Measurements from ENCODE around the gene CAMK2B.

CAMK2B gene

DNA sequence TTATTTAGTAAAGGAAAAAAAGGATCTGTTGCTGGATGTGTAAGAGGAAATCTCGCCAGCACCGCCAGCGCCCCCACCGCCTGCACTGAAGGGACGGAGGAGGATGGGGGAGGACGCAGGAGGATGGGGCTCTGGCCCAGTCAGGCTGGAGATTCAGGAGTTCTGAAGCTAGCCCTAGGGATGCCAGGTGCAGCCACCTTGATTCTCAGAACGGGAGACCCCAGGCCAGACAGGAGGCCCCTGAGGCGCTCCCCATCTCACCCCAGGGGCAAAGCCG is 1.3 kb downstream of the CAMK2B start:
- Mint-ChIP-seq H3K4me1 (ENCODE audit: low read depth) (peaks cover 6% of the 10 kb centered on the region), H3K9me3 (no peaks in the 10 kb centered on the region), H3K4me3 (no peak overlapping the region), H3K36me3 (ENCODE audit: low read depth) (no peaks in the 10 kb centered on the region), H3K27me3 (peaks cover 50% of the 10 kb centered on the region), H3K27ac (no peak overlapping the region)
- intact Hi-C loops (cut with micrococcal nuclease), result no loop called here

DNA sequence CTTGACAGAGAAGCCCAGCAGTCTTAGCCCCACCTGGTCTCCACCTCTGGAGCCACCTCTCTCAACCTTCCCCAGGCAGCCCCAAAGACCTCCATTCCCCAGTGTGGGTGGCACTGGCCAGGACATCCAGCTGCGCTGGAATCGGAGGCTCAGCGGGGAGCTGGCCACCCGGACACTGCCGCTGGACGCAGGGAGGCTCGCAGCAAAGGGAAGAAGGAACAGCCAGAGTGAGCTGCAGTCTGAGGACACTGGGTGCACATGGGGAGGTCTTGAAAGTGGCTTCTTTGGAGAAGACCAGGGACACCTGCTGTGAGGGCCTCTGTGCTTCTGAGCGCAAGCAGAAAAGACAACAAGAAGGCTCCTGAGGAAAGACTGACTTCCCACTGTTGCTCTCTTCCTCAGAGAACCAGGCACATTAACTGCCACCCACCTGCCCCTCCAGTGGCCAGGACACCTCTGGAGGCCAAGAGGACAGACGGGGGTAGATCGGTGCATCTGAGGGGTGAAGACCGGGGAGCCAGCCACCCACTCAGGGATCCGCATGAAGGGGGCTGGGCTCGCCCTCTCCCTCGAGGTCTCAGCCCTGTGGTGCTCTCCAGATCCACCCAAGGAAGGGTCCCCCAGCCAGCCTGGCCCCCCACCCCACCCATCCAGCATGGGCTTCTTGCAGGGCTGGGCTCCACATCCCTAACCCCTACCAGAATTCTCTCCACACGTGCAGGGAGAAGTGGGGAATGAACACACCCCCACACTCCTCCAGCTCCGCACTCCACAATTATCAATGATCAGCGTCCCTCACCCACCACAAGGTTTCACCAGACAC is 1.8 kb downstream of the CAMK2B start:
- intact Hi-C loops (cut with micrococcal nuclease), result no loop called here
- Mint-ChIP-seq H3K9me3 (no peaks in the 10 kb centered on the region), H3K27ac (no peak overlapping the region), H3K4me1 (ENCODE audit: low read depth) (peaks cover 6% of the 10 kb centered on the region), H3K36me3 (ENCODE audit: low read depth) (no peaks in the 10 kb centered on the region), H3K4me3 (no peak overlapping the region), H3K27me3 (peaks cover 50% of the 10 kb centered on the region)

DNA sequence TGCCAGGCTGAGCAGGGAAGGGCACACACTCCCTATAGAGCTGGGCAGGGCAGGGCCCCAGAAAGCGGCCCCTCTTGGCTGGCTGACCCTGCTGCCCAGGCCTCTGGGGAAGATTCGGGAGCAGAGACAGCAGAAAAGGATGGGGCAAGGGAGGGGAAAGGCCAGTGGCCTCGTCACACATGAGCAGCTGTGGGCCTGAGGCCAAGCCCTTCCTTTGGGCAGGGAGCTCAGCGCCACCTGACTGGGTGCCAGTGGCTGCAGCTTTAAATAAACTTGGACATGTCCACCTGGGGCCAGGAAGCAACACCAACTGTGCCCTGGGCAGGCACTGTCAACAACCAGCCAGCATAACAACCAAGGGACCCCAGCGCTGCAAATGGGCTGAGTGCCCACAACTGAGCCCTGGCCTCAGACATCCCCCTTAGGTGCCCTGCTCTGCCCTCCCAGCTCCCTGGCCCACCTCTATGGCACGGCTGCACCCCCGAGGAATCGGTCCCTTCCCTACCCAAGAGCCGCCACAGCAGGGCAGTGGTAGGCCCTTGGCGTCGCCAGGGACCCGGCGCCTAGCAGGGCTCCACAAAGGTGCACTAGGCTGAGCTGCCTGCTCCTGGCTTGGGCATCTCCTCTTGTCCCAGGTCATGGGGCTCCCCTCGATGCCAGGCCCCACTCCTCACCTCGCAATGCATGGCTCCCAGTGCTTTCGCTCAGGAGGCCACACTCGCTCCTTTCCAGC is 2.6 kb downstream of the CAMK2B start:
- H3K9me3 Mint-ChIP-seq, result no peaks in the 10 kb centered on the region
- peaks cover 6% of the 10 kb centered on the region for H3K4me1 Mint-ChIP-seq (ENCODE audit: low read depth)
- H3K27ac Mint-ChIP-seq, result no peak overlapping the region
- H3K4me3 Mint-ChIP-seq, result no peak overlapping the region
- intact Hi-C loops (cut with micrococcal nuclease), result no loop called here
- peaks cover 47% of the 10 kb centered on the region for H3K27me3 Mint-ChIP-seq
- H3K36me3 Mint-ChIP-seq (ENCODE audit: low read depth), result no peaks in the 10 kb centered on the region

DNA sequence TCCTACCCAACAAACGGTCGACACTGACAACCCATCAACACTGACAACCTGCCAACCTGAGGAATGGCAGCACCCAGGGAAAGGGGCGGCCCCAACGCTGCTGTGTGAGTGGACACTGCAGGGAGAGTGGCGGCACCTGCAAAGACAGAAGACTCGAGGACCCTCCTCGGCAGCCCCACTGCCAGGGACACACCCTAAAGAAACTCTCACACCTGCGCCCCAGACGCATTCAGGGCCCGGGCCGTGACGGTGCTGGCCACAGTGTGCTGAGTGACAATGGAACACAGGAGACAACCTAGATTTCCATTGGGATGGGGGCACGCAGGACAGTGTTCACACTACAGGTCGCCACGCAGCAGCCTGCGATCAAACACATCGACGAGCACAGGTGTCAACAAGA is 3.6 kb downstream of the CAMK2B start:
- Mint-ChIP-seq H3K36me3 (ENCODE audit: low read depth) (no peaks in the 10 kb centered on the region), H3K9me3 (no peaks in the 10 kb centered on the region), H3K27me3 (peaks cover 40% of the 10 kb centered on the region), H3K4me3 (no peak overlapping the region), H3K27ac (no peak overlapping the region), H3K4me1 (ENCODE audit: low read depth) (peaks cover 6% of the 10 kb centered on the region)
- intact Hi-C loops (cut with micrococcal nuclease), result no loop called here

DNA sequence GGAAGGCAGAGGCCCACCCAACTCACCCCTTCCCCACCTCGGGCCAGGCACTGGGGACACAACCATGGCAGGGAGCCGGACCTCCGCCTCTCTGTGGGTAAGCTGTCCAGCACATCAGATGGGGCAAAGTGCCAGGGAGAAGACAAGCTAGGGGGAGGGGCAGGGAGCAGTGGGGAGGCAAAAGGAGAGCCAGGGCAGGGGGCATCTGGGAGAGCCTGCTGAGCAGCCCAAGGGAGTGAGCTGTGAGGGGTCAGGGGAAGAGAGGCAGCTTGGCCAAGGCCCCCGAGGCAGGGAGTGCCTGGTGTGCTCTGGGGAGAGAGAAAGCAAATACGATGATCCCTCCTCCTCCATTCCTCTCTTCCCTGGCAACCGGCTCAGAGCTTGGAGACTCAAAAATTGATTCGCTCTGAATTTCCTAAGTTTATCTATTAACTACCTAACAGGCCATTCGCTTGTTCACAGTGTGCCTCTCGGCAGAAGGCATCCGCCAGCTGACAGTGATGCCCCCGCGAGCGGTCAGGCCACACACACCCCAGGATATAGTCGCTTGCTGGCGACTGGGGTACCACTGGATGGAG is 4.5 kb downstream of the CAMK2B start:
- Mint-ChIP-seq H3K4me1 (ENCODE audit: low read depth) (peaks cover 4% of the 10 kb centered on the region), H3K27ac (no peak overlapping the region), H3K4me3 (no peak overlapping the region), H3K9me3 (no peaks in the 10 kb centered on the region), H3K36me3 (ENCODE audit: low read depth) (no peaks in the 10 kb centered on the region), H3K27me3 (peaks cover 30% of the 10 kb centered on the region)
- intact Hi-C loops (cut with micrococcal nuclease), result no loop called here

DNA sequence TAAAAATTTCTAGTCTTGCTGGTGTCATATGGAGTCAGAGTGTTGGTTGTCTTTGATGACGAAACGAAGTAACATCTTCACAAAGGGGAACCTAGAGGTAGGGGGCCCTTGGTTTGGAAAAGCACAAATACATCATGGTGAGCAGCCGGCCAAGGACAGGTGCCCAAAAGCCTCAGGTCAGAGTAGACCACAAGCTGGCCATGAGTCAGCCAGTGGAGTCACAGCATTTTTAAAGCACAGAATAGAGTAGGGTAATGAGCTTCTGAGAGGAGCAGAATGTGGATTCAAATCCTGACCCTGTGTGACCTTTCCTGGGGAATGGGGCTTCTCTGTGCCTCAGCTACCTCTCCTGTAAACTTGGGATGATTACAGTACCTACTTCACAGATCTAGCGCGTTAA is 5.3 kb downstream of the CAMK2B start:
- Mint-ChIP-seq H3K27ac (no peak overlapping the region), H3K27me3 (peaks cover 27% of the 10 kb centered on the region)

DNA sequence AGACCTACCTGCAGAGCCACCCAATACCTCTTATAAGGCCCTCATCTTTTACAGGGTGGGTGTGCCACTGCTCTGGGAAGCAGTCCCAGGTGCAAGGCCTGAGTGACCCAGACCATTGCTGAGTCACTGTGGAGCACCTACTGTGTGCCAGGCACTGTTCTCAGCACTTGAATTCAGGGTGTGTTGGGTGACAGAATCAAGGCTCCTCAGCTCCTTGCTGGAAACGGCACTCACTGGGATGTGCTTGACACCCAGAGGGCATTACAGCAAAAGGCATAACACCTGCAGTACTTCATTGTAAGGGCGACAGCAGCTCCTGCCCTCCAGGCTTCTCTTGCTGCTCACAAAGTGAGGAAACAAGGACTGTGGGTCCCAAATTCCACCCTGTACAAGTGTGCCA is 7.1 kb downstream of the CAMK2B start:
- H3K9me3 Mint-ChIP-seq, result no peaks in the 10 kb centered on the region
- peaks cover 16% of the 10 kb centered on the region for H3K27me3 Mint-ChIP-seq
- peaks cover 5% of the 10 kb centered on the region for H3K4me1 Mint-ChIP-seq (ENCODE audit: low read depth)
- intact Hi-C loops (cut with micrococcal nuclease), result no loop called here
- H3K27ac Mint-ChIP-seq, result no peak overlapping the region
- no peaks in the 10 kb centered on the region for H3K36me3 Mint-ChIP-seq (ENCODE audit: low read depth)
- H3K4me3 Mint-ChIP-seq, result no peak overlapping the region

More for the DNA sequence above, 5.3 kb downstream of the CAMK2B start:
- no peaks in the 10 kb centered on the region for H3K36me3 Mint-ChIP-seq (ENCODE audit: low read depth)
- no peaks in the 10 kb centered on the region for H3K9me3 Mint-ChIP-seq
- intact Hi-C loops (cut with micrococcal nuclease), result no loop called here
- peaks cover 3% of the 10 kb centered on the region for H3K4me1 Mint-ChIP-seq (ENCODE audit: low read depth)
- no peak overlapping the region for H3K4me3 Mint-ChIP-seq

DNA sequence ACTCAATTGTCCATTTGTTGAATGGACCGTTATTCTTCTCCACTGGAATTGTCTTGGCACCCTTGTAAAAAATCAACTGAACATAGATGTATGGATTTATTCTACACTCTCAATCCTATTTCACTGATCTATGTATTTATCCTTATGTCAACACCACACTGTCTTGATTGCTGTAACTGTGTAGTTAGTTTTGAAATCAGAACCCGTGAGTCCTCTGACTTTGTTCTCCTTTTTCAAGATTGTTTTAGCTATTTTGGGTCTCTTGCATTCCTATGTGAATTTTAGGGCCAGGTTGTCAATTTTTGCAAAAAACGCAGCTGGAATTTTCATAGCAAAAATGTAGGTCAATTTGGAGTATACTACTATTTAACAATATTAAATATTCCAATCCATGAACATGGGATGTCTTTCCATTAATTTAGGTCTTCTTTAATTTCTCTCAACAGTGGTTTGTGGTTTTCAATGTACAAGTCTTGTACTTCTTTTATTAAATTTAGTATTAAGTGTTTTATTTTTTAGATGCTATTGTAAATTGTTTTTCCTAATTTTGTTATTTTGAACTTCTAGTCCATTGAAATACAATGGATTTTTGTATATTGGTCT is 10.0 kb downstream of the CAMK2B start:
- intact Hi-C loops (cut with micrococcal nuclease), result no loop called here
- Mint-ChIP-seq H3K9me3 (no peaks in the 10 kb centered on the region), H3K4me3 (no peak overlapping the region), H3K4me1 (ENCODE audit: low read depth) (peaks cover 5% of the 10 kb centered on the region), H3K27me3 (peaks cover 16% of the 10 kb centered on the region), H3K27ac (no peak overlapping the region), H3K36me3 (ENCODE audit: low read depth) (no peaks in the 10 kb centered on the region)

DNA sequence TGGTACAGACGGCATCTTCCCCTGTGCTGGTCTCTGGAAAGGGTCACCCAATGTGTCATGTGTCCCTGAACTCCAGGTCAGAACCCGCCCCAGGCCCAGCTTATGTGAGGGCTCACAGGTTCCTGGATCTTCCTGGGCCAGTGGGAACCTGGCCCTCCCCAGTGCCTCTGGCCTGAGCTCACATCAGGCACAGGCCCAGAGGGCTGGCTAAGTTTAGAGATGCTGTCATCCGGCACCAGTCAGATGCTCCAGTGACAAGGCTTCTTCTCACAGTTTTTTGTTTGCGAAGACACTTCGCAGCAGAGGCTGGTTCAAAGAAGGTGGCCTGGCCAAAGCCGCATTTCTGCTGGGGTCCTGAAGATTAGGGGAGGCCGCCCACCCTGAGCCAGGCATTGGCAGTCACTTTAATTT is 11.8 kb downstream of the CAMK2B start:
- Mint-ChIP-seq H3K36me3 (ENCODE audit: low read depth) (no peaks in the 10 kb centered on the region), H3K27ac (no peak overlapping the region)
- intact Hi-C loops (cut with micrococcal nuclease), result no loop called here

DNA sequence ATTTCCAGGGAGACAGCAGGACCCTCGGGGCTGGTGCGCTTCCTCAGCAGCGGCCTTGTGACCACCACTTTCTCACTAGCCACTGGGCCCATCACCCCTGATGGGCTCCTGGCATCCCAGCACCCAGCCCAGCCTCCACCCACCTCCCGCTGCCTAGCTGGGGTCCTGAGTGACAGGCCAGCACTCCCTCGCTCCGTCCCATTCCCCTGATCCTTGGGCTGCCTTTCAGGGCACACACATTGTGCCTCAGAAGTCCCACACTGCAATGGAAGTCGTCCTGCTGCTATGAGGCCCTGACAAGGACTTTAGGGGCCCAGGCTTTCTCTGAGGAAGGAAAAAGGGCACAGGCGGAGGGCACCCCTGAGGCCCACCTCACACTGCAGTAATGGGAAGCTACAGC is 12.4 kb downstream of the CAMK2B start:
- intact Hi-C loops (cut with micrococcal nuclease), result no loop called here
- H3K27ac Mint-ChIP-seq, result no peak overlapping the region
- H3K36me3 Mint-ChIP-seq (ENCODE audit: low read depth), result no peaks in the 10 kb centered on the region
- H3K4me3 Mint-ChIP-seq, result no peak overlapping the region
- H3K9me3 Mint-ChIP-seq, result no peaks in the 10 kb centered on the region
- peaks cover 5% of the 10 kb centered on the region for H3K4me1 Mint-ChIP-seq (ENCODE audit: low read depth)
- H3K27me3 Mint-ChIP-seq, result peaks cover 40% of the 10 kb centered on the region

More for the DNA sequence above, 11.8 kb downstream of the CAMK2B start:
- H3K4me1 Mint-ChIP-seq (ENCODE audit: low read depth), result peaks cover 5% of the 10 kb centered on the region
- H3K9me3 Mint-ChIP-seq, result no peaks in the 10 kb centered on the region
- H3K4me3 Mint-ChIP-seq, result no peak overlapping the region
- peaks cover 34% of the 10 kb centered on the region for H3K27me3 Mint-ChIP-seq

DNA sequence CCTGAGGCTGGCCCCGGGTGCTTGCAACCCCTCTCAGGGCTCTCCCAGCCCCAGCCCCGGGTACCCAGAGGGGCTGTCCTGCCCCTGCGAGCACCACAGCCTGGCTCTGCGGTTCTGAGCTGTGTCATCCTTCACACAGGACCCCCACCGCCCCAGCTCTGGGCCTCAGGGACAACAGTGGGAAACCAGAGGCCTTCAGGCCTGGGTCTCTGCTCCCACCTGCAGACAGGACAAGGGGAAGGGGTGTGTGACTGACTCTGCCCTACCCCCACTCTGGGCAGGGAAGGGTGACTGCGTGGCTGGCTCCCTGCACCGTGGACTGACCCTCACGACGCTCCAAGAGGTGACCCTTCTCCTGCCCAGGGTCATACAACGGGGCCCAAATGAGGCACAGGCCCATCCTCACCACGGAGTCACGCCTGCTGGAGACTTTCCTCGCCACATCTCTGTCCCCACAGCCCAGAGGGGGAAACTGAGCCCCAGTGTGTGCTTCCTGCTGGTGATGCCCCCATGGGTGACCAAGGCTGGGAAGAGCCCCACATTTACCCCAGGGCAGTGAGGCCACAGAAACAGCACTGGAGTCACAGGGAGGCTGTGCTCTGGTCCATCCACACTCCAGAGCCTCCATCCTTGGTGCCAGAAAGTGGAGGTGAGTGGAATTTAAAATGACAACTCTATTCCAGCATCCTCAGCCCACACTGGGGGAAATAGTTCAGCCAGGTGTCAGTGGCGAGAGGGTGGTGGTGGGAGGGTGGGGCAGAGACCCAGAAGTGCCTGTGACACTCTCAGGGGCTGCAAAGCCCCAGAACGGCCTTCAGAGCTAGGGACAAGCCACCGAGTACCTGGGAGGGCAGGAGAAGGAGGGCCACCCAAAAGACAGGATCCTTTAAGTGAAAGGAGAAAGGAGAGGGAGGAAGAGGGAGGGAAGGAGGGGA is 13.6 kb downstream of the CAMK2B start:
- intact Hi-C loops (cut with micrococcal nuclease), result no loop called here
- Mint-ChIP-seq H3K4me1 (ENCODE audit: low read depth) (peaks cover 5% of the 10 kb centered on the region), H3K36me3 (ENCODE audit: low read depth) (no peaks in the 10 kb centered on the region), H3K27ac (no peak overlapping the region), H3K27me3 (peaks cover 49% of the 10 kb centered on the region), H3K4me3 (no peak overlapping the region), H3K9me3 (no peaks in the 10 kb centered on the region)

DNA sequence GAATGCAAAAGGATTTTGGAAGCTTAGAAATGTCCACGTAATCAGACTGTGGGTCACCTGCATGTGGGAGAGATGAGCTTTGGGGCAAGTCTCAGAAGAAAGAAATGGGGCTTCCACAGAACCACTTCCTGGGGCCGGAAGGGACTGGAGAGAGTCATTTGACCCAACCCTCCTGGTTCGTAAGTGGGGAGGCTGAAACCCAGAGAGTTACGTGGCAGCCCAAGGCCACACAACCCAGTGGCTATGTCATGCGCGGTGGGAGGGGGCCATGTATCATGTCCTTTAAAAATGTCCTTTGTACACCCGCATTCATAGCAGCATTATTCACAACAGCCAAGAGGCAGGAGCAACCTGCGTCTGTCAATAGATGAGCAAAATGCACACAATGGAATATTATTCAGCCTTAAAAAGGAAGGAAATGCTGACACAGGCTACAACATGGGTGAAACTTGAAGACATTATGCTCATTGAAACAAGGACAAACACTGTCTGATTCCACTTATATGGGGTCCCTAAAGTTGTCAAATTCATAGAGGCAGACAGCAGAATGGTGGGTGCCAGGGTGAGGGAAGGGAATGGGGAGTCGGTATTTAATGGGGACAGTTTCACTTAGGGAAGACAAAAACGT is 15.1 kb downstream of the CAMK2B start:
- Mint-ChIP-seq H3K27me3 (peaks cover 52% of the 10 kb centered on the region), H3K27ac (no peak overlapping the region), H3K4me3 (peak overlapping the region; percentile 32)

More for the DNA sequence above, 15.1 kb downstream of the CAMK2B start:
- no peaks in the 10 kb centered on the region for H3K36me3 Mint-ChIP-seq (ENCODE audit: low read depth)
- peaks cover 4% of the 10 kb centered on the region for H3K4me1 Mint-ChIP-seq (ENCODE audit: low read depth)
- no peaks in the 10 kb centered on the region for H3K9me3 Mint-ChIP-seq
- intact Hi-C loops (cut with micrococcal nuclease), result no loop called here

Measured in dendritic cell treated with granulocyte-macrophage colony-stimulating factor and Interleukin-4, amounts not matched to agents 40 ng/mL and 50 ng/mL, for 4 days (primary cell).